Measurements from ENCODE around the gene PAFAH1B1.

Gene PAFAH1B1

GRCh38 chr17:2704031-2704889 lies 110.8 kb downstream of the PAFAH1B1 start:
- DNase-seq = no peak

- DNase-seq = no peak
These were observed 111.4 kb downstream of the PAFAH1B1 start for GRCh38 chr17:2704890-2705248.

- no peak for DNase-seq
These were observed 111.8 kb downstream of the PAFAH1B1 start for GRCh38 chr17:2705263-2705662.

- DNase-seq = no peak
These were observed 112.7 kb downstream of the PAFAH1B1 start for GRCh38 chr17:2705888-2706795.

- DNase-seq = no peak
These were observed 113.6 kb downstream of the PAFAH1B1 start for GRCh38 chr17:2706911-2707510.

GRCh38 chr17:2707721-2708584 lies 114.5 kb downstream of the PAFAH1B1 start:
- DNase-seq = no peak

- DNase-seq = no peak
These were observed 115.2 kb downstream of the PAFAH1B1 start for GRCh38 chr17:2708585-2709182.

- DNase-seq = no peak
These were observed 115.8 kb downstream of the PAFAH1B1 start for GRCh38 chr17:2709183-2709661.

- no peak for DNase-seq
These were observed 116.8 kb downstream of the PAFAH1B1 start for GRCh38 chr17:2710071-2710802.

- DNase-seq = peak; percentile 33
These were observed 117.6 kb downstream of the PAFAH1B1 start for GRCh38 chr17:2710803-2711607.

- peak; percentile 97 for DNase-seq
These were observed 118.3 kb downstream of the PAFAH1B1 start, which contains the start of gene CLUH for GRCh38 chr17:2711608-2712299. Gene CLUH, minus strand, starts transcription at chr17:2711764. Its CDS starts 103 bp downstream, at chr17:2711661.

GRCh38 chr17:2712300-2713043 lies 119.0 kb downstream of the PAFAH1B1 start:
- peak; percentile 53 for DNase-seq

GRCh38 chr17:2713881-2714280 lies 120.4 kb downstream of the PAFAH1B1 start:
- DNase-seq = no peak

- DNase-seq = no peak
These were observed 123.2 kb downstream of the PAFAH1B1 start for GRCh38 chr17:2716649-2717048.

GRCh38 chr17:2718150-2718938 lies 124.9 kb downstream of the PAFAH1B1 start:
- no peak for DNase-seq

GRCh38 chr17:2719861-2720260 lies 126.4 kb downstream of the PAFAH1B1 start:
- no peak for DNase-seq

GRCh38 chr17:2721603-2722002 lies 128.1 kb downstream of the PAFAH1B1 start:
- DNase-seq = no peak

GRCh38 chr17:2722611-2723010 lies 129.2 kb downstream of the PAFAH1B1 start:
- DNase-seq = no peak

All from femur (tissue), 1 donor.